Activated CD8-positive, alpha-beta memory T cell treated with anti-CD3 and anti-CD28 coated beads for 24 hours (primary cell): ENCODE data around the gene DNAH1.

Source experiments
- DNase-seq: peaks from one replicate; pipeline ENCODE4 v3.0.0-alpha.2; 2020

Gene DNAH1

GRCh38 chr3:52393959-52394670 lies 78.0 kb downstream of the DNAH1 start:
- no peak for DNase-seq

- DNase-seq = no peak
These were observed 78.8 kb downstream of the DNAH1 start for GRCh38 chr3:52394751-52395502.

DNA sequence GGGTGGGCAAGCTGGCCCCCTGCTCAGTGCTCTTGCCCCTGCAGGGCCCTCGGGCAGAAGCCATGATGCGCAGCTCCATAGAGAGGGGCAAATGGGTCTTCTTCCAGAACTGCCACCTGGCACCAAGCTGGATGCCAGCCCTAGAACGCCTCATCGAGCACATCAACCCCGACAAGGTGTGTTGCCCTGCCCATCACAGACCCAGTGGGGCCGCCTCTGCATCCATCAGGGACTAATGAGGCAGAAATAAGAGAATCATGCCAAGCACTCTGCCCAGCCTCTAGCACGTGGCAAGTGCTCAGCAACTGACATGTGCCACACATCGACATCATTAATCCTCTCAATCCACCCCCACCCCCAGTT lies 79.4 kb downstream of the DNAH1 start:
- DNase-seq = no peak

GRCh38 chr3:52396011-52396906 lies 80.1 kb downstream of the DNAH1 start:
- no peak for DNase-seq

DNA sequence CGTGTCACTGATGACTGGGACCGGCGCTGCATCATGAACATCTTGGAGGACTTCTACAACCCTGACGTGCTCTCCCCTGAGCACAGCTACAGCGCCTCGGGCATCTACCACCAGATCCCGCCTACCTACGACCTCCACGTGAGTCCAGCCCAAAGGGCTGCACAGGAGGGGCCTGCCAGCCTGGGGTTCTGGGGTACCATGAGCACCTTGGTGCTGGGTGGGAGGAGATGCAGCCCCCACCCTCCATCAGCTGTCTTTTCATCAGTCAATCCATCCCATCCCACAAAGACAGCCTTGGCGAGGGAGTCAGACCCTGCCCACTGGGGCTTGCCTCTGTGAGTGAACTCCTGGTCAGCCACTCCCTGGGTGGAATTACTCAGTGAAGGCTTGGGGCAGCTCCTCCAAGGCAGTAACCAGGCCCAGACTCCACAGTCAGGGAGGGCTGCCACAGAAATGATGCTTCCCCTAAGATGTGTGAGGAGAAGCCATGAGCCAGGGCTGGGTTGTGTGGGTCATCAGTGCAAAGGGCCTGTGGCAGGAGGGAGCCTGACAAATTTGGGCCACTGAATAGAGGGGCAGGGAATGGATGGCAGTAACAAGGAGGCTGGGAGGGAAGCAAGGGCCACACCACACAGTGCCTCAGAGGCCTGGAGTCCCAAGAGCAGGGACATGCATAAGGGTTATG lies 80.9 kb downstream of the DNAH1 start:
- no peak for DNase-seq

DNA sequence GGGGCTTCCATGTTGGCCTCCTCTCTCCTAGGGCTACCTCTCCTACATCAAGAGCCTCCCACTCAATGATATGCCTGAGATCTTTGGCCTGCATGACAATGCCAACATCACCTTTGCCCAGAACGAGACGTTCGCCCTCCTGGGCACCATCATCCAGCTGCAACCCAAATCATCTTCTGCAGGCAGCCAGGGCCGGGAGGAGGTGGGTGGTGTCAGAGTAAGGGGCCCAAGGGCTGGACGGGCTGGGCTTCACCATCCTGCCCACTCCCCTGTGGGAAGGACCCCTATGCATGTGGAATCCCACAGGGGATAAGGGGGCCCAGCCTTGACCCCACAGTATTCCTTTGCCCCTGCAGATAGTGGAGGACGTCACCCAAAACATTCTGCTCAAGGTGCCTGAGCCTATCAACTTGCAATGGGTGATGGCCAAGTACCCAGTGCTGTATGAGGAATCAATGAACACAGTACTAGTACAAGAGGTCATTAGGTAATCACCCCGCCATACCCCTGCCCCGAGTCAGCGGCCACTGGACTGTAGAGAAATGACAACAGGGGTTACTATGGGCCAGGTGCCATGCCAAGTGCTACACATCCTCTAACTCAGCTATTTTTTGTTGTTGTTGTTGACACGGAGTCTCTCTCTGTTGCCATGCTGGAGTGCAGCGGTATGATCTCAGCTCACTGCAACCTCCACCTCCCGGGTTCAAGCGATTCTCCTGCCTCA lies 81.7 kb downstream of the DNAH1 start:
- no peak for DNase-seq

GRCh38 chr3:52398670-52399081 lies 82.6 kb downstream of the DNAH1 start:
- DNase-seq = no peak

- DNase-seq = no peak
These were observed 83.0 kb downstream of the DNAH1 start for GRCh38 chr3:52399131-52399530.

- no peak for DNase-seq
These were observed 83.5 kb downstream of the DNAH1 start for GRCh38 chr3:52399593-52399992.

DNA sequence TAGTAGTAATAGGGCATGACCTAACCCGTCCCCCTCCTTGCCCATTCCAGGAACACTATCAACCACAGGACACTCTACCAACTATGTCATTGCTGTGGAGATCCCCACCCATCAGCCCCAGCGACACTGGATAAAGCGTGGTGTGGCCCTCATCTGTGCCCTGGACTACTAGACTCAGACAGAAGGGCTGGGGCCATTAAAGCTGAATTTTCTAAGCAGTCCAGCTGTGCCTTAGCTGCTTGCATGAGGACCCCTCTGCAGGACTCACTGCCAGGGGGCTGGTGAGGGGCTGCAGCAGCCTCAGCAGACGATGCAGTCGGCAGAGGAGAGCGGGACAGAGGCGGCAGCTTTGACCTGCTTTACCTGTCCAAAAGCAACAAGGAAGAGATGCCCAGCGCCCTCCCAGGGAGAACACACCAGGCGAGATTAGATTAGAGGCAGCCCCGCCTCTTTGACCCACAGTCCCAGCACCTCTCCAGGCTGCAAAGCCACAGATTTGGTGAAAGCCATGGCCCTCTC lies 84.2 kb downstream of the DNAH1 start:
- DNase-seq = no peak

DNA sequence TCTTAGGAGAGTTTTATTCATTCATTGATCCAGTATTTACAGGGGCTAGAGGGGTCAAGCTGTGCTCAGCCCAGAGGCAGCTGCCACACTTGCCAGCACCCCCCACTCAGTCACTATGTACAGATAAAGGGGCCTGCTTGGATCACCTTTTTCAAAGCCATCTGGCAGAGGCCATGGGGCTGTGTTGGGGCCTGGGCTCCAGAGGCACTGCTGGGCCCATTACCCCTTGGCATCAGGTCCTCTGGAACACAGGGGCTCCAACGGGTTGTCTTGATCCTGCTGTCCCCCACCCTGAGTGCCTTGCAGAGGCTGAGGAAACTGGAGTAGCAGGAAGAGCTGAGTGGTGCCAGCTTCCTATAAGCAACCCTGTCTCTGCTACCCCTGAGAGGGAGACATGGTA lies 84.9 kb downstream of the DNAH1 start:
- DNase-seq = no peak

GRCh38 chr3:52401551-52401950 lies 85.4 kb downstream of the DNAH1 start:
- no peak for DNase-seq

- no peak for DNase-seq
These were observed 86.0 kb downstream of the DNAH1 start for GRCh38 chr3:52402101-52402521.

GRCh38 chr3:52402706-52403270 lies 86.7 kb downstream of the DNAH1 start:
- DNase-seq = no peak

DNA sequence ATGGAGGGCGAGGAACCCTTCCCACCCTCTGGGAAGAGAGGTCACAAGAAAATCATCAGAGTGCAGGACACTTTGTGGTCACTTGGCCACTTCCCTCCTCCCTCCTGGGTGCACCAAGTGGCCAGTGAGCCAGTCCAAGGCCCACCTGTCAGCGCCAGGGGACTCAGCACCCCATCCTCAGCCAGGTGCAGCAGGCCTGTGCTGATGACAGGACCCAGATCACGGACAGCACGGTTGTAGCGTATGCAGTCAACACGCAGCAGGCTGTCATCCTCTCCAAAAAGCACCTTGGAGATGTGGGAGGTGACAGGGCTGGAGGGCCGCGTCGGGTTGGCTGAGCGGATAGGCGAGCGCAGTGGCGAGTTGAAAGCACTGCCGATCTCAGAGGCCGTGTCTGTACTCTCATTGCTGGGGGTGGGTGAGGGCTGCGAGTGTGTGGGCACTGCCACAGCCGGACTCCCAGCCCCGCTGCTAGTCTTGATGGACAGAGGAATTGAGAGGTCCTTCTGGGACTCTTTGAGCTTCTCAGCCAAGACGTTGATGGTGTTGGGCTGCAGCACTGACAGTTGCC lies 87.2 kb downstream of the DNAH1 start:
- no peak for DNase-seq

- DNase-seq = no peak
These were observed 87.8 kb downstream of the DNAH1 start for GRCh38 chr3:52403955-52404354.

GRCh38 chr3:52404391-52404790 lies 88.3 kb downstream of the DNAH1 start:
- no peak for DNase-seq

GRCh38 chr3:52405066-52405465 lies 88.9 kb downstream of the DNAH1 start:
- DNase-seq = no peak

DNA sequence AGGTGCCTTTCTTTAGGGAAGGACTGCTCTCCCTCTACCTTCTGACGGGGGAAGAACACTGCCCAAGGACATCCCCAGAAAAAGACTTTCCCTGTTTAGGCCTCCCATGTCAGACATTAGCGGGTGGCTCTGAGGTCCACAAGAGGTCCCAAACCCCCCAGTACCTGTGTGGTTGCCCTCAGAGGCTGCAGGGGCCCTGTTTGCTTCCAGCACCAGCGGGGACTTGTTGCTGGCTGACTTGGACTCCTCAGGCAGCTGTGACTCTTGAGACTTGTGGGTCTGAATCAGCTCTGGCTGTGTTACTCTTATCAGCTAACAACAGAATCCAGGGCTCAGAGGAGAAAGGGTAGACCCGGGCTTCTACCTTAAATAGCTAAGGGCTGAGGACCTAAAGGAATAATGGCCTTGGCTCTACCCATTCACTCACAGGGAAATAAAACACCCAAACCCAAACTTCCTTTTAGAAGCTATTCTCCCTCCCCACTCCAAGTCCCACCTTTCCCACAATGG lies 89.5 kb downstream of the DNAH1 start:
- DNase-seq = no peak

DNA sequence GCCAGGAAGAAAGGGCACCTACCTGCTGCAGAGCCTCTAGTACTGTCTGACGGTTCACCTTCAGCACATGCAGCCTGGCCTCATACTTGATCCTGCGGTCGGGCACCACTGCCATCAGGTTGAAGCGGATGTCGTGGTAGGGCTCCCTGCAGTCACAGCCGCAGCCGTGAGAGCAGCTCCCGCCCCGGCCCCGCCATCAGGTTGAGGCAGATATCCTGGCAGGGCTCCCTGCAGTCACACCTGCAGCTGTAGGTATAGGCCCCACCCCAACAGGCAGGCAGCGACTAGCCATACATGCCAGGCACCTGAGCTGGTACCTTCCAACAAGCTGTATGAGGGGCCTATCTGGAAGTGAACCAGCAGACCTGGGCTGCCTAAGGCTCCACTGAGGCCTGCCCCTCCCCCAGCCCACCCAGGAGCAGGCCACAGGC lies 90.1 kb downstream of the DNAH1 start:
- DNase-seq = no peak
